ENCODE measurements around the gene FOXD4L6.
A peak's percentile ranks its signal among the peaks of the same experiment; 100 is the strongest.
"Not testable (repeated sequence)": the region's sequence is repeated elsewhere in the genome, so short reads cannot be mapped to it uniquely, and the experiment has no call there.

DNA sequence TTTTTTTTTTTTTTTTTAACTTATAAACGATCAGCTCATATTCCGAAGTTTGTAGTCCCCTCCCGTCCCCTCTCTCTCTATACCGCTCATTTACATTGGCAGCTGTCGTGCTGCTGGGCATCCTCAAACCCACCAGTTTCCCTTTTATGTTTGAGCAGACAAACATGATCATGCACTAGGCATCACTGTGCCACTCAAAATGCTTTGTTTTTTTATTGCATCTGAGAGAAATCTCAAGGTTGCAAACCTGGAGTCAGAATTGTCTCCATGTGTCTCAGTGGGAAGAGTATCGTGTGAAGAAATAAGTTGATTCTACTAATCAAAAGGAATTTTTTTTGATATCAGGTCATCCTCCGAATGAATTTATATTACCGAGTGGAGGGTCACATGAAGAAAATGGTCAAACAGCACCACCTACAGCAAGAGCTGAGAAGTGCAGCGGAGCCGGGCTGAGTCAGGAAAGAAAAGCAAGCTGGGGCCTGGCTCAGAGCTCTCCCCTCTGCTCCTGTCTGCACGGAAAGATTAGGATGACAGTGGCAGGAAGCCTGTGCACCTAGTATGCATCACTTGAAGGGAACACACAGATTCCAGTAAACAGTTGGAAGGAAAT lies 39.9 kb downstream of the FOXD4L6 start:
- TF ChIP-seq, protein P1, sequence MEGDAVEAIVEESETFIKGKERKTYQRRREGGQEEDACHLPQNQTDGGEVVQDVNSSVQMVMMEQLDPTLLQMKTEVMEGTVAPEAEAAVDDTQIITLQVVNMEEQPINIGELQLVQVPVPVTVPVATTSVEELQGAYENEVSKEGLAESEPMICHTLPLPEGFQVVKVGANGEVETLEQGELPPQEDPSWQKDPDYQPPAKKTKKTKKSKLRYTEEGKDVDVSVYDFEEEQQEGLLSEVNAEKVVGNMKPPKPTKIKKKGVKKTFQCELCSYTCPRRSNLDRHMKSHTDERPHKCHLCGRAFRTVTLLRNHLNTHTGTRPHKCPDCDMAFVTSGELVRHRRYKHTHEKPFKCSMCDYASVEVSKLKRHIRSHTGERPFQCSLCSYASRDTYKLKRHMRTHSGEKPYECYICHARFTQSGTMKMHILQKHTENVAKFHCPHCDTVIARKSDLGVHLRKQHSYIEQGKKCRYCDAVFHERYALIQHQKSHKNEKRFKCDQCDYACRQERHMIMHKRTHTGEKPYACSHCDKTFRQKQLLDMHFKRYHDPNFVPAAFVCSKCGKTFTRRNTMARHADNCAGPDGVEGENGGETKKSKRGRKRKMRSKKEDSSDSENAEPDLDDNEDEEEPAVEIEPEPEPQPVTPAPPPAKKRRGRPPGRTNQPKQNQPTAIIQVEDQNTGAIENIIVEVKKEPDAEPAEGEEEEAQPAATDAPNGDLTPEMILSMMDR (IDR thresholded peaks at IDR 0.05) = peak in 1 of 4 experiments; percentile 55
- not testable (repeated sequence) for TF ChIP-seq POLR2A (IDR thresholded peaks at IDR 0.05)

All from sigmoid colon (tissue), 3 donors.